HUES6 (cell line): ENCODE data around the gene EXOC8.

Experiments
- H3K27ac ChIP-seq: 2 replicates; pipeline ENCODE4 v1.7.0; 2013; ENCODE audit warnings: low read depth, mild to moderate bottlenecking, low read length, inconsistent platforms
- H3K27me3 ChIP-seq: 2 replicates; pipeline ENCODE4 v1.6.1; 2013; ENCODE audit warnings: low read length; ENCODE audit not compliant: control insufficient read depth, insufficient read depth
- H3K36me3 ChIP-seq: 2 replicates; pipeline ENCODE4 v1.6.1; 2013; ENCODE audit warnings: low read length; ENCODE audit not compliant: control insufficient read depth, insufficient read depth
- H3K4me1 ChIP-seq: 2 replicates; pipeline ENCODE4 v1.6.1; 2013; ENCODE audit warnings: low read length; ENCODE audit not compliant: control insufficient read depth, insufficient read depth
- H3K4me3 ChIP-seq: 2 replicates; pipeline ENCODE4 v1.5.1; 2013; ENCODE audit warnings: low read depth, low read length
- H3K9ac ChIP-seq: one replicate; pipeline ENCODE4 v1.6.1; 2013; ENCODE audit warnings: mild to moderate bottlenecking, low read length
- H3K9me3 ChIP-seq: 2 replicates; pipeline ENCODE4 v1.6.1; 2013; ENCODE audit warnings: low read depth, low read length; ENCODE audit not compliant: control insufficient read depth, insufficient read depth

EXOC8 gene

DNA sequence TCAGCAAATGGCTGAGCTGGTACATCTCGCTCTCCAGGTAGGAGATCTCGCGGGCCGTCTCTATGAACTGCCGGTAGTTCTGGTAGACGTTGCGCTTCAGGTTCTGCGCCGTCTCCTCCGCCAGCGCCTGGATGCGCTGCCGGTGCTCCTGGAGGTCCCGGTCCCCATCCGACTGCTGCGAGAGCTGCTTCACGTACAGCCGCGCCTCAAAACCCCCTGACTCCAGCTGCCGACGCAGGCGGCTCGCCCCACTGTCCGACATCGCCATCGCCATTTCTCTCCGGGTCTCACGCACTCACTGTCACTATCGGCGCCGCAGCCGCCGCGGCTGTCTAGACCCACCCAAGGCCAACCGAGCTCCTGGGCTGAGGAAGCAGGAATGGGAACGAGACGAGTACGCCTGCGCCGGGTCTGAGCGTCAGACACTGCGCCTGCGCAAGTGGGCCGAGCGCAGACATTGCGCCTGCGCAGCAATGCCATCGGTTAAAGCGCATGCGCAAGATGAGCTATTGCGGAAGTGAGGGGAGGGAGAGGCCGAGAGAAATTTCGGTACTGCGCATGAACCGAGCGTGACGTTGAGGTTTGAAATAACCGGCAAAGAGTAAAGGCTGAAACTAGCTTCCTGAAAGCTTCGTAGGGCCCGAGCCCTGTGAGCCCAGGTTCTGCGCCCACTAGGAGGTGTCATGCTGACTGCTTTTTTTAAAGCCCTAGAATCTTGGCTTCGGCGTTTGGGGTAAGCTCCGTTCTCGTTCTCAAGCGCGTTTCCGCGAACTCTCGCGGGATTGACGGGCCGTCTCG, at the start of gene EXOC8:
TSS of gene EXOC8 (minus strand) at position 381 of the 798 bp plus-strand sequence. CDS start at position 274, 107 bp downstream.
- H3K4me3 ChIP-seq: peak within 1 kb of the TSS; percentile 94
- H3K36me3 ChIP-seq: peaks cover 13% of the 10 kb centered on the region
- peak within 1 kb of the TSS; percentile 62; the same call in 1 of the 2 replicates for H3K27ac ChIP-seq
- H3K27me3 ChIP-seq: no peaks in the 10 kb centered on the region
- H3K4me1 ChIP-seq: peaks cover 31% of the 10 kb centered on the region
- peak within 1 kb of the TSS; percentile 92 for H3K9ac ChIP-seq
- no peaks in the 10 kb centered on the region for H3K9me3 ChIP-seq

- Histone ChIP-seq H3K36me3 (no peaks in the 10 kb centered on the region), H3K27me3 (no peaks in the 10 kb centered on the region), H3K9ac (no peak overlapping the region), H3K27ac (no peak overlapping the region), H3K4me3 (no peak overlapping the region), H3K9me3 (no peaks in the 10 kb centered on the region), H3K4me1 (no peaks in the 10 kb centered on the region)
These were observed 48.8 kb upstream of the EXOC8 start for GRCh38 chr1:231386466-231386865.

DNA sequence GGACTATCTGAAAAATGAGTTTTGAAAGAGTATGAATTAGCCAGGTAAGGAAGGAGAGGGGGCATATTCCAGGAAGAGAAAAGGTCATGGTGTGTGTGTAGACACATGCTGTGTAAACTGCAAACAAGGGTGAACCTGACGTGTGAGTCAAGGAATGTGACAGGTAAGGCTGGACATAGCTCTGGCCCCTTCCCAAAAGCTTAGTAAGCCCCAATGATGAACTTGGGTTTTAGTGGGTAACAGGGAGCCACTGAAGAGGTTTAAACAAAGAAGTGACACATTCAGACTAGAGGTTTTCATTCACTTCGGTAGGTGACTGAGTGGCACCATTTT, 47.7 kb upstream of the EXOC8 start:
- Histone ChIP-seq H3K27me3 (no peaks in the 10 kb centered on the region), H3K36me3 (no peaks in the 10 kb centered on the region), H3K9ac (no peak overlapping the region), H3K4me1 (no peaks in the 10 kb centered on the region), H3K9me3 (no peaks in the 10 kb centered on the region), H3K27ac (no peak overlapping the region), H3K4me3 (no peak overlapping the region)

DNA sequence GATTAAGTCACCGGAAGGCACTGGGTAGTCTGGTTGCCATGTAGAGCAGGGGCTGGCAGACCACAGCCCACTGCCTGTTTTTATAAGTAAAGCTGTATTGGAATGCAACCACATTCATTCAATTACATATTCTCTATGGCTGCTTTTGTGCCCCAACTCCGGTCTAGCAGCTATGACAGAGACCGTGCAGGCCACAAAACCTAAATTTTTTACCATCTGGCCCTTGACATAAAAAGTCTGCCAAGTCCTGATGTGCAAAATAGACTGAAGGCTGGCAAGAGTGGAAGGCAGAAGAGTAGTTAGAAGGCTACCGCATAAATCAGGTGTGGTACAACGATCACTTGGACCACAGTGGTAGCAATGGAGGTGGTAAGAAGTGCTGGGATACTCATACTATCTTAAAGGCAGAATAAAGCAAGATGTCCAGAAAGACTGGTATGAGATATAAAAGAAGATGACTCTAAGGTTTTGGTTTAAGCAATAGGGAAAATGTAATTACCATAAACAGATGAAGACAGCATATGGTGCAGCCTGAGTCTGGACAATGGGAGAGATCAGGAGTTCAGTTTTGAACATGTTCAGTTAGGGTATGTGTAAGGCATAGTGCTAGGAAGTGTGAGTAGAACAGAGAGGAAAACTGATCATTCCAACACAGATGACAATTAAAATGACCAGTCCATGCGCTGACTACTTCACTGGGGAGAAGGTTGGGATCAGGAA, 47.2 kb upstream of the EXOC8 start:
- Histone ChIP-seq H3K4me3 (no peak overlapping the region), H3K9me3 (no peaks in the 10 kb centered on the region), H3K4me1 (no peaks in the 10 kb centered on the region), H3K27ac (no peak overlapping the region), H3K9ac (no peak overlapping the region), H3K36me3 (no peaks in the 10 kb centered on the region), H3K27me3 (no peaks in the 10 kb centered on the region)

- Histone ChIP-seq H3K27me3 (no peaks in the 10 kb centered on the region), H3K27ac (no peak overlapping the region), H3K4me1 (no peaks in the 10 kb centered on the region), H3K4me3 (no peak overlapping the region), H3K36me3 (no peaks in the 10 kb centered on the region), H3K9me3 (no peaks in the 10 kb centered on the region), H3K9ac (no peak overlapping the region)
These were observed 45.7 kb upstream of the EXOC8 start for GRCh38 chr1:231383159-231383860.

- H3K4me1 ChIP-seq: peaks cover 2% of the 10 kb centered on the region; the same call in 1 of the 2 replicates
- no peaks in the 10 kb centered on the region for H3K36me3 ChIP-seq
- H3K9me3 ChIP-seq: no peaks in the 10 kb centered on the region
- H3K27ac ChIP-seq: no peak overlapping the region
- H3K27me3 ChIP-seq: no peaks in the 10 kb centered on the region
- H3K9ac ChIP-seq: no peak overlapping the region
- H3K4me3 ChIP-seq: no peak overlapping the region
These were observed 44.8 kb upstream of the EXOC8 start for GRCh38 chr1:231382426-231382825.

- Histone ChIP-seq H3K36me3 (no peaks in the 10 kb centered on the region), H3K27me3 (no peaks in the 10 kb centered on the region), H3K9me3 (no peaks in the 10 kb centered on the region), H3K4me1 (peaks cover 9% of the 10 kb centered on the region), H3K27ac (no peak overlapping the region), H3K4me3 (no peak overlapping the region), H3K9ac (no peak overlapping the region)
These were observed 44.1 kb upstream of the EXOC8 start for GRCh38 chr1:231381729-231382128.

DNA sequence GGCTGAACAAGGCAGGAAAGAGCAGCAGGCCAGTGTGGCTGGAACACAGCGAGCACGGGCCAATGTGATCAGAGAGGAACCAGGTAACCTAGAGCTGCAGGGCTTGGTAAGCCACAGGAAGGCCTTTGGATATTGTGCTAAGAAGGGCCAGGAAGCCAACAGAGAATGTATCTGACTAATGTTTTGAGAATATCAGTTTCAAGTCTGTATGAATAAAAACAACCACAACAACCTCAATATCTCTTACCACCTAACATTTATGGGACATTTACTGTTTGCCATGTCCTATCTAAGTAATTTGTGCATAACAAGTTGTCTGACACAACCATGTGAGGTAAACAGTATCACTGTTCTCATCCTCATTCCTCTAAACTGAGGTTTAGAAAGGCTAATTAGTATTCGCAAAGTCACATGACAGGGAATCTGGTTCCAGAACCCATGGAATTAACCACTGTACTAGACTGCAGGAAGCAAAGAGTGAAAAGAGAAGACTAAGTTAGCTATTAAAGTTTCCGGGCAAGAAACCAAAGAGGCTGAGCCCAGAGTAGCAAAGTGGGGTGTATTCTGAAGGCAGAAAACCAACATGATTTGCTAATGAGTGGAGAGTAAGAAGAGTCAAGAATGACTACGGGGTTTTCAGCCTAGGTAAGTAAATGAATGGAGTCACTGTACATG, 39.4 kb upstream of the EXOC8 start:
- Histone ChIP-seq H3K36me3 (no peaks in the 10 kb centered on the region), H3K27me3 (no peaks in the 10 kb centered on the region), H3K9me3 (no peaks in the 10 kb centered on the region), H3K9ac (no peak overlapping the region), H3K4me1 (peaks cover 9% of the 10 kb centered on the region), H3K4me3 (no peak overlapping the region), H3K27ac (no peak overlapping the region)

DNA sequence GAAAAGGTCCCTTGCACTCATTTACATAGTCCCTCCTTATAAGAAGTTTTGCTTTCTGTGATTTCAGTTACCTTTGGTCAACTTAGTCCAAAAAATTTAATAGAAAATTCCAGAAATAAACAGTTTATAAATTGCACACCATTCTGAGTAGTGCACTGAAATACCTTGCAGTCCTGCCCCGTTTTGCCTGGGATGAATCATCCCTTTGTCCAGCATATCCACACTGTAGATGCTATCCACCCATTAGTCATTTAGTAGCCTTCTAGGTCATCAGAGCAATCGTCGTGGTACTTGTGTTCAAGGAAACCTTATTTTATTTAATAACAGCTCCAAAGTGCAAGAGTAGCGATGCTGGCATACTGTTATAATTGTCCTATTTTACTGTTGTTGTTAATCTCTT, 38.4 kb upstream of the EXOC8 start:
- Histone ChIP-seq H3K4me3 (no peak overlapping the region), H3K27me3 (no peaks in the 10 kb centered on the region), H3K4me1 (peaks cover 9% of the 10 kb centered on the region), H3K36me3 (no peaks in the 10 kb centered on the region), H3K9ac (no peak overlapping the region), H3K27ac (no peak overlapping the region), H3K9me3 (no peaks in the 10 kb centered on the region)

DNA sequence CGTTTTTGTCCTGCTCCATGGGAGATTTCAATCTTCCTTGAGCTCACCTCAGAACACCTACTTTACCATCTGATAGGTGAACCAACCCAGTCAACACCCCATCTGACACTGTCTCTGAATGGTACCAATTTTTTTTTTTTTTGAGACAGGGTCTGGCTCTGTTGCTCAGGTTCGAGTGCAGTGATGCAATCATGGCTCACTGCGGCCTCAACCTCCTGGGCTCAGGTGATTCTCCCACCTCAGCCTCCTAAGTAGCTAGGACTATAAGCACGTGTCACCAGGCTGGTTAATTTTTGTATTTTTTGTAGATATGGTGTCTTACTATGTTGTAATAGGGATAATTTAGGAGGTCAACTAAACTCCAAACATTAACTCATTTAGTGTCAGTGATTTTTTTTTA, 36.7 kb upstream of the EXOC8 start:
- Histone ChIP-seq H3K27me3 (no peaks in the 10 kb centered on the region), H3K36me3 (no peaks in the 10 kb centered on the region), H3K9ac (no peak overlapping the region), H3K27ac (no peak overlapping the region), H3K9me3 (no peaks in the 10 kb centered on the region), H3K4me3 (no peak overlapping the region), H3K4me1 (peaks cover 9% of the 10 kb centered on the region)
